ENCODE results near the gene GATA6.
"Not testable (repeated sequence)": the region's sequence is repeated elsewhere in the genome, so short reads cannot be mapped to it uniquely, and the experiment has no call there.

The GATA6 gene

DNA sequence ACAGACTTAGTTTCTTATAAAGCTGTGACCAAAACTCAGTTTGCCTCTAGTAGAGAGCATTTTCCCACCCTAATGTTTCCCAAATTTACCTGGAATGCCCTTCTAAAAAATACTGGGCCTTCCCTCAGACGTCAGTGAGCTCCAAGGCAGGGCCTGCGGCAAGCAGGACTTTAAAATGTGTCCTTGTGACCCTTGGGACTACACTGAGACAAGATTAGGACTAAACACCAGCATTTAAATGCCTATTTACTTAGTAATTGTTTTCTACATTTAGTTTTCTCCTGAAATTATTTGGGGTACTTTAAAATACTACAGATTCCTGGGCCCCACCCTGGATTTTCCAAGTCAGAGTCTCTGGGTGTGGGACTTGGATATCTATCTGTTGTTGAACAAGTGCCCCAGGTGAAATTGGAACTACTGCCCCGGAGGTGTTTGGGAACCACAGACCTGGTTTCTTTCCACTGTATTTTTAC is 14.3 kb downstream of the GATA6 start:
- TF ChIP-seq ZFX (IDR thresholded peaks at IDR 0.05), result no peak
- TF ChIP-seq CTCF (conservative IDR thresholded peaks at IDR 0.05), result no peak
- H3K27ac ChIP-seq, result no peak overlapping the region

- not testable (repeated sequence) for H3K27ac ChIP-seq
These were observed 15.2 kb downstream of the GATA6 start for GRCh38 chr18:22184573-22184972.

GRCh38 chr18:22185273-22185672 is 15.9 kb downstream of the GATA6 start:
- no peak overlapping the region for H3K27ac ChIP-seq
- TF ChIP-seq CTCF (conservative IDR thresholded peaks at IDR 0.05), result no peak
- no peak for TF ChIP-seq ZFX (IDR thresholded peaks at IDR 0.05)

DNA sequence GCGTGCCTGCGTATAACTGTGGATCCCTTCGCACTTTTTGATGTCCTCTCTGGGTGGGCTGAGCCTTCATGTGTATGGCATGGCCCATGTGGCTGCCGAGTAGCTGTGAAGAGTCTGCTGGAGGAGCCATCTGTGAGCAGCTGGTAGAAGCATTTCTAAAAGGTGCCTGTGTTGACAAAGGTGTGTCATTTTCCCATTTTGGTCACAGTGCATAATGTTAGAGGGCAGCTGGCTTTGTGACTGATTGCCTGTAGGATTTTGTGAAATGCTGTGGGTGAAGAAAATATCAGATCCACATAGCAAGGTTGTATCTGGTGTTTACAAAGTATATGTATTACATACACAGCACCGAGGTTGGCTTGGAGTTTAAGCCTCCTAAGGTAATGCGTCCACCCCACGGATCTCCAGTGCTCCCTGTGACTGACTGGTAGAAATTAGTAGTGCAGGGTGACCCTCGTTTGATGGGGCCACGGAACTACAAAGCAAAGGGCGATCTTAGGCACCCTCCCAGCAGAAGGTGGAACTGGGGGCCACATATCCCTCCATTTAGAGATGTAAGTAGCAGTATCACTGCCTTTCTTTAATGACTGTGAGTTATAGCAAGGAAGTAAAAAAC is 16.5 kb downstream of the GATA6 start:
- H3K27ac ChIP-seq, result no peak overlapping the region
- no peak for TF ChIP-seq ZFX (IDR thresholded peaks at IDR 0.05)
- no peak for TF ChIP-seq CTCF (conservative IDR thresholded peaks at IDR 0.05)

- no peak overlapping the region for H3K27ac ChIP-seq
- TF ChIP-seq ZFX (IDR thresholded peaks at IDR 0.05) (no peak), CTCF (conservative IDR thresholded peaks at IDR 0.05) (no peak)
These were observed 17.1 kb downstream of the GATA6 start for GRCh38 chr18:22186484-22186971.

DNA sequence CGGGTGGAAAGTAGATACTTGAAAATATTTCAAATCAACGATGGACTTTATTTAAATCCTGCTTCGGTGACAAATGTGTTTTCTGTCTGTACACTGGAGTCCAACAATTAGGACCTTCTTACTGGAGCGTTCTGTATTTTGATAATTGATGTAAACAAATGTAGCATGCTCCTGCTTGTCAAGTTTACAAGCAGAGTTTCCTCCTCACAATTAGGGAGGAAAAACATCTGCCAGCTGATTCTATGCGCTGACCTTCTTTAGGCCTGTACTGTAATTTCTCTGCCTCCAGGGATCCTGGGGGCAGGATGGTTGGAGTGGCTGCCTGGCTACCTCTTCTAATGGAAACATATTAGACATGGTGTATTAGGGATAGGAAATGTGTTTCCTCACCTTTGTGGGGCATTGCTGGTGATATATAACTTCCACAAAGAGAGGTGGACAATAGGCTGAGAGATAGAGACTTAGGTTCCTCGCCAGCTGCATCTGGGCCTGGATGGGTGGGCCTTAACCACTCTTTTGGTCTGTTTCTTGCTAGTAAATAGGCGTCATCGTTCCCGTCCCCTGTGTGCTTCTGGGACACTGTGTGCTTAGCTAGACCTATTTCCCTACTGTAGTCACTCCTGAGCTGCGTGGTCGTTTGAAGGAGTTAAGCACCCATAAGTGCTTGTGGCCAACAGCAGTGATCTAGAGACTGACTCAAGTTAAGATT is 19.3 kb downstream of the GATA6 start:
- no peak for TF ChIP-seq ZFX (IDR thresholded peaks at IDR 0.05)
- no peak for TF ChIP-seq CTCF (conservative IDR thresholded peaks at IDR 0.05)

GRCh38 chr18:22189449-22190166 is 20.2 kb downstream of the GATA6 start:
- TF ChIP-seq ZFX (IDR thresholded peaks at IDR 0.05) (no peak), CTCF (conservative IDR thresholded peaks at IDR 0.05) (no peak)
- H3K27ac ChIP-seq, result no peak overlapping the region

More for the DNA sequence above, 19.3 kb downstream of the GATA6 start:
- H3K27ac ChIP-seq, result no peak overlapping the region

Measured in C4-2B (cell line).